GM23338 (cell line): ENCODE results near the gene PPFIBP1. TPM values are rescaled to one million over a fixed set of nuclear protein-coding genes. Genes with fewer than 3 reads are reported as not detected.

Source experiments
- ATAC-seq: fragments of 200-7000 bp; cut with Tn5 transposase; 3 replicates; pipeline ENCODE4 v1.9.1; 2020
- DNase-seq: peaks from one replicate; pipeline ENCODE4 v3.0.0-alpha.2; 2015; ENCODE audit warnings: low spot score
- H2AFZ ChIP-seq: fragments of 200-600 bp; sonication (generic); 2 replicates; pipeline ENCODE4 v1.8.0; 2016; ENCODE audit warnings: antibody characterized with exemption, mild to moderate bottlenecking, moderate library complexity
- H3F3A ChIP-seq: fragments of 200-600 bp; sonication (generic); replicated peaks from 2 replicates; pipeline ENCODE4 v1.8.0; 2017; ENCODE audit warnings: antibody characterized with exemption, mixed run types, low read depth
- H3K27ac ChIP-seq: fragments of 200-600 bp; sonication (generic); 2 replicates; pipeline ENCODE4 v1.6.1; 2016; ENCODE audit warnings: low read depth
- H3K27me3 ChIP-seq: fragments of 200-600 bp; sonication (generic); 2 replicates; pipeline ENCODE4 v1.8.0; 2016; ENCODE audit warnings: mild to moderate bottlenecking, mixed run types, moderate library complexity; ENCODE audit not compliant: insufficient read depth
- H3K36me3 ChIP-seq: fragments of 200-600 bp; sonication (generic); 2 replicates; pipeline ENCODE4 v1.8.0; 2016; ENCODE audit warnings: mild to moderate bottlenecking; ENCODE audit not compliant: insufficient read depth
- H3K4me1 ChIP-seq: fragments of 200-600 bp; sonication (generic); 2 replicates; pipeline ENCODE4 v1.8.0; 2016; ENCODE audit warnings: mild to moderate bottlenecking, moderate library complexity; ENCODE audit not compliant: insufficient read depth
- H3K4me2 ChIP-seq: fragments of 200-600 bp; sonication (generic); 2 replicates; pipeline ENCODE4 v1.7.1; 2017; ENCODE audit warnings: mixed run types
- H3K4me3 ChIP-seq: fragments of 200-600 bp; sonication (generic); 2 replicates; pipeline ENCODE4 v1.6.1; 2016; ENCODE audit warnings: mixed run types
- H3K79me2 ChIP-seq: fragments of 200-600 bp; sonication (generic); replicated peaks from 2 replicates; pipeline ENCODE4 v1.8.0; 2017; ENCODE audit warnings: mild to moderate bottlenecking; ENCODE audit not compliant: insufficient read depth
- H3K9me2 ChIP-seq: fragments of 200-600 bp; sonication (generic); 2 replicates; pipeline ENCODE4 v1.8.0; 2017; ENCODE audit not compliant: insufficient read depth
- H4K20me1 ChIP-seq: fragments of 200-600 bp; sonication (generic); replicated peaks from 2 replicates; pipeline ENCODE4 v1.8.0; 2017; ENCODE audit warnings: mild to moderate bottlenecking; ENCODE audit not compliant: insufficient read depth
- H3K27ac Mint-ChIP-seq: 2 replicates; pipeline ENCODE4 v1.8.0; 2020; ENCODE audit warnings: inconsistent platforms, mild to moderate bottlenecking, moderate library complexity, mixed read lengths
- H3K27me3 Mint-ChIP-seq: 3 replicates; pipeline ENCODE4 v1.8.0; 2022; ENCODE audit warnings: low read depth, mild to moderate bottlenecking, moderate library complexity, mixed read lengths, inconsistent platforms; ENCODE audit not compliant: insufficient read depth, poor library complexity
- H3K36me3 Mint-ChIP-seq: 3 replicates; pipeline ENCODE4 v1.8.0; 2021; ENCODE audit warnings: low read depth, mild to moderate bottlenecking, inconsistent platforms, moderate library complexity, mixed read lengths
- H3K4me1 Mint-ChIP-seq: 3 replicates; pipeline ENCODE4 v1.8.0; 2020; ENCODE audit warnings: mild to moderate bottlenecking, inconsistent platforms, mixed read lengths
- H3K4me3 Mint-ChIP-seq: 3 replicates; pipeline ENCODE4 v1.8.0; 2021; ENCODE audit warnings: moderate library complexity, mild to moderate bottlenecking, inconsistent platforms, mixed read lengths
- H3K9me3 Mint-ChIP-seq: 3 replicates; pipeline ENCODE4 v1.8.0; 2020; ENCODE audit warnings: moderate library complexity, mild to moderate bottlenecking, inconsistent platforms, mixed read lengths
- CREB1 ChIP-seq: fragments of 250-450 bp; sonication (Bioruptor Pico); IDR thresholded peaks from 2 replicates; pipeline ENCODE4 v1.5.0; 2020; ENCODE audit warnings: low read depth, mild to moderate bottlenecking, moderate library complexity
- ETS1 ChIP-seq: IDR thresholded peaks from 2 replicates; pipeline ENCODE4 v1.6.1; 2016; ENCODE audit warnings: antibody characterized with exemption
- EZH2 ChIP-seq: fragments of 200-600 bp; sonication (generic); IDR thresholded peaks from one replicate; pipeline ENCODE4 v1.8.0; 2017; ENCODE audit warnings: antibody characterized with exemption, mild to moderate bottlenecking, low read depth; ENCODE audit not compliant: unreplicated experiment
- EZH2phosphoT487 ChIP-seq: fragments of 200-600 bp; sonication (generic); IDR thresholded peaks from one replicate; pipeline ENCODE4 v1.8.1; 2018; ENCODE audit warnings: antibody characterized with exemption; ENCODE audit not compliant: unreplicated experiment
- JUNB ChIP-seq: IDR thresholded peaks from one replicate; pipeline ENCODE4 v1.6.1; 2016; ENCODE audit warnings: antibody characterized with exemption; ENCODE audit not compliant: unreplicated experiment
- NANOG ChIP-seq: IDR thresholded peaks from 2 replicates; pipeline ENCODE4 v1.6.1; 2016; ENCODE audit warnings: antibody characterized with exemption, borderline replicate concordance
- REST ChIP-seq: IDR thresholded peaks from one replicate; pipeline ENCODE4 v1.6.1; 2018; ENCODE audit warnings: antibody characterized with exemption; ENCODE audit not compliant: unreplicated experiment
- STAT1 ChIP-seq: IDR thresholded peaks from one replicate; pipeline ENCODE4 v1.6.1; 2016; ENCODE audit warnings: antibody characterized with exemption; ENCODE audit not compliant: unreplicated experiment
- ZNF114 ChIP-seq: fragments of 250-450 bp; sonication (Bioruptor Pico); IDR thresholded peaks from 2 replicates; pipeline ENCODE4 v1.5.0; 2020; ENCODE audit warnings: mild to moderate bottlenecking, moderate library complexity
- ZNF331 ChIP-seq: fragments of 250-450 bp; sonication (Bioruptor Pico); IDR thresholded peaks from 2 replicates; pipeline ENCODE4 v1.5.0; 2020; ENCODE audit warnings: low read depth, mild to moderate bottlenecking, moderate library complexity
- polyA plus RNA-seq: library from polyadenylated mRNA; unstranded; fragments of >200 nt; fragmentation: Nextera tagmentation; extraction: Ambion mirVana; gene quantifications from 2 replicates; pipeline ENCODE4 v1.2.1, GENCODE V29; 2016
- total RNA-seq: library from RNA; depleted of rRNA; stranded (reverse); fragments of >200 nt; shearing (Covaris generic); gene quantifications from 2 replicates; pipeline ENCODE4 v1.2.3, GENCODE V29; 2014
- TF ChIP-seq, protein P1 (sequence below), 2 experiments: fragments of 200-600 bp in 1 of 2; sonication (generic) in 1 of 2; conservative IDR thresholded peaks; 2 replicates each; pipeline versions ENCODE4 v1.5.1 to v1.6.1; 2016 to 2017; ENCODE audit warnings: antibody characterized with exemption in 2 of 2, low read depth in 2 of 2, mild to moderate bottlenecking in 2 of 2, moderate library complexity in 1 of 2

PPFIBP1 gene
- total and polyA plus RNA-seq, 2 experiments from 2014 or later = 33.2 to 41.9 TPM

GRCh38 chr12:27576667-27577347, 52.8 kb downstream of the PPFIBP1 start (continued):
- TF ChIP-seq ETS1 (no peak), REST (no peak)

DNA sequence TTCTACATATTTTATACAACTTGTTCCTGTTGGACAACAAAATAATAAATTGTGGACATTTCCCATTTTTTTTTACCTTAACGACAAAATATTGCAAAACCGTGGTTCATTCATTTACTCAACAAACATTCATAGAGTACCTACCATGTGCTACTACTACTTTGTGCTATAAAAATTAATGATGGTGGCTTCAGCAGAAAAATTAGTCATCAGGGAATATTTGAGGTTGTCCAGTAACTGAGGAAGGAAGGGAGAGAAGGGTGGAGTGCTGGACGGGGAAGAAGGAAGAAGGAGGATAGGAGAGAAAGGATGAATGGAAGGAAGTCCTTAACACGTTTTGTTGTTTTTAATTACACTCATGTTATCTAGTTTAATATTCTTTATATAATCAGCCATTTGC, 53.7 kb downstream of the PPFIBP1 start:
- no peaks in the 10 kb centered on the region for H3K27me3 Mint-ChIP-seq
- H3K36me3 Mint-ChIP-seq = 0 out of 3 replicates have a peak, but pooled peaks cover 2% of the 10 kb centered on the region
- H2AFZ ChIP-seq = no peak overlapping the region
- H3K27me3 ChIP-seq = no peaks in the 10 kb centered on the region
- no peak overlapping the region for H3K27ac ChIP-seq
- H3K9me2 ChIP-seq = no peaks in the 10 kb centered on the region
- H3K4me1 Mint-ChIP-seq = peaks cover 6% of the 10 kb centered on the region; the same call in 2 of the 3 replicates
- no peak overlapping the region for H3K4me3 Mint-ChIP-seq
- DNase-seq (no peak), ATAC-seq (no peak)
- H3K9me3 Mint-ChIP-seq = no peaks in the 10 kb centered on the region
- H3K4me1 ChIP-seq = no peaks in the 10 kb centered on the region; the same call in 1 of the 2 replicates
- H3K4me3 ChIP-seq = no peak overlapping the region
- no peak overlapping the region for H3K27ac Mint-ChIP-seq
- H3K4me2 ChIP-seq = no peak overlapping the region
- H3K79me2 ChIP-seq = no peaks in the 10 kb centered on the region; the same call in none of the 2 replicates
- H4K20me1 ChIP-seq = no peaks in the 10 kb centered on the region
- H3K36me3 ChIP-seq = no peaks in the 10 kb centered on the region
- no peaks in the 10 kb centered on the region for H3F3A ChIP-seq
- TF ChIP-seq JUNB = no peak
- no peak for TF ChIP-seq STAT1
- TF ChIP-seq REST = no peak
- TF ChIP-seq ZNF331 = no peak
- TF ChIP-seq EZH2phosphoT487 = no peak
- no peak for TF ChIP-seq EZH2
- TF ChIP-seq, protein P1, sequence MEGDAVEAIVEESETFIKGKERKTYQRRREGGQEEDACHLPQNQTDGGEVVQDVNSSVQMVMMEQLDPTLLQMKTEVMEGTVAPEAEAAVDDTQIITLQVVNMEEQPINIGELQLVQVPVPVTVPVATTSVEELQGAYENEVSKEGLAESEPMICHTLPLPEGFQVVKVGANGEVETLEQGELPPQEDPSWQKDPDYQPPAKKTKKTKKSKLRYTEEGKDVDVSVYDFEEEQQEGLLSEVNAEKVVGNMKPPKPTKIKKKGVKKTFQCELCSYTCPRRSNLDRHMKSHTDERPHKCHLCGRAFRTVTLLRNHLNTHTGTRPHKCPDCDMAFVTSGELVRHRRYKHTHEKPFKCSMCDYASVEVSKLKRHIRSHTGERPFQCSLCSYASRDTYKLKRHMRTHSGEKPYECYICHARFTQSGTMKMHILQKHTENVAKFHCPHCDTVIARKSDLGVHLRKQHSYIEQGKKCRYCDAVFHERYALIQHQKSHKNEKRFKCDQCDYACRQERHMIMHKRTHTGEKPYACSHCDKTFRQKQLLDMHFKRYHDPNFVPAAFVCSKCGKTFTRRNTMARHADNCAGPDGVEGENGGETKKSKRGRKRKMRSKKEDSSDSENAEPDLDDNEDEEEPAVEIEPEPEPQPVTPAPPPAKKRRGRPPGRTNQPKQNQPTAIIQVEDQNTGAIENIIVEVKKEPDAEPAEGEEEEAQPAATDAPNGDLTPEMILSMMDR (conservative IDR thresholded peaks at IDR 0.05; ENCODE audit: low read depth in 2 of 2) = no peak
- no peak for TF ChIP-seq NANOG
- TF ChIP-seq ZNF114 = no peak
- no peak for TF ChIP-seq CREB1 (CRISPR knock-in tag)
